Effector CD4-positive, alpha-beta T cell (primary cell): Measurements from ENCODE around the gene SYP.
"Not testable (repeated sequence)": the region's sequence is repeated elsewhere in the genome, so short reads cannot be mapped to it uniquely, and the experiment has no call there.

Source experiments
- DNase-seq: peaks from one replicate; pipeline ENCODE4 v3.0.0-alpha.2; 2020

The SYP gene

GRCh38 chrX:49165901-49166881, 33.8 kb downstream of the SYP start:
- DNase-seq, result peak; percentile 60

GRCh38 chrX:49164589-49165360, 35.2 kb downstream of the SYP start:
- DNase-seq, result no peak

GRCh38 chrX:49163555-49164419, 36.2 kb downstream of the SYP start:
- DNase-seq, result peak; percentile 68

GRCh38 chrX:49162620-49163019, 37.4 kb downstream of the SYP start, which contains the start of gene MAGIX:
Gene MAGIX, plus strand, starts transcription at chrX:49162758. Its CDS starts 132 bp downstream, at chrX:49162890.
- DNase-seq, result no peak

GRCh38 chrX:49161632-49162031, 38.4 kb downstream of the SYP start:
- DNase-seq, result no peak

GRCh38 chrX:49160908-49161307, 39.1 kb downstream of the SYP start:
- no peak for DNase-seq

- DNase-seq, result no peak
Measured at GRCh38 chrX:49157194-49157593, 42.8 kb downstream of the SYP start.

GRCh38 chrX:49155900-49156837, 43.8 kb downstream of the SYP start:
- peak; percentile 73 for DNase-seq

GRCh38 chrX:49155243-49155899, 44.6 kb downstream of the SYP start:
- no peak for DNase-seq

- DNase-seq, result no peak
Measured at GRCh38 chrX:49153467-49153866, 46.5 kb downstream of the SYP start.

- DNase-seq, result not testable (repeated sequence)
Measured at GRCh38 chrX:49149291-49149690, 50.7 kb downstream of the SYP start.

- not testable (repeated sequence) for DNase-seq
Measured at GRCh38 chrX:49148390-49149100, 51.4 kb downstream of the SYP start.

GRCh38 chrX:49147936-49148335, 52.1 kb downstream of the SYP start:
- DNase-seq, result no peak

GRCh38 chrX:49147282-49147681, 52.7 kb downstream of the SYP start:
- DNase-seq, result no peak

GRCh38 chrX:49143154-49143553, 56.8 kb downstream of the SYP start:
- not testable (repeated sequence) for DNase-seq

- DNase-seq, result not testable (repeated sequence)
Measured at GRCh38 chrX:49142264-49142663, 57.7 kb downstream of the SYP start.

GRCh38 chrX:49139713-49140112, 60.3 kb downstream of the SYP start:
- no peak for DNase-seq
